H1 (cell line): ENCODE measurements around the gene SV2B. TPM values are rescaled to one million over a fixed set of nuclear protein-coding genes. Genes with fewer than 3 reads are reported as not detected.
A peak's percentile ranks its signal among the peaks of the same experiment; 100 is the strongest.

ENCODE experiments used
- CTCF ChIA-PET: fragments of 300-600 bp; sonication (Branson Sonifier 250); formaldehyde crosslinking; loops from one replicate; lab custom pipeline; 2021; ENCODE audit not compliant: partially characterized antibody; lab: Charles Lee
- POLR2A ChIA-PET: fragments of 300-600 bp; sonication (Branson Sonifier 250); formaldehyde crosslinking; loops from one replicate; lab custom pipeline; 2021; ENCODE audit warnings: inconsistent platforms; ENCODE audit not compliant: partially characterized antibody; lab: Charles Lee
- DNase-seq, 2 experiments: peaks; one replicate each; pipeline versions ENCODE4 v3.0.0 to v3.0.0-alpha.2; 2010 to 2022; ENCODE audit warnings: low spot score in 2 of 2, low read depth in 1 of 2, mixed read lengths in 1 of 2
- FAIRE-seq: peaks from 2 replicates; lab custom pipeline; 2011; peaks lifted over from hg19 to GRCh38; lab: Jason Lieb, UNC
- H2AFZ ChIP-seq: 2 replicates; pipeline ENCODE4 v1.8.1; 2012; ENCODE audit warnings: low read length, inconsistent platforms
- H2AK5ac ChIP-seq: 2 replicates; pipeline ENCODE4 v1.6.1; 2013; ENCODE audit warnings: low read depth, low read length
- H2BK120ac ChIP-seq: replicated peaks from 2 replicates; pipeline ENCODE3; 2013; ENCODE audit warnings: low read depth, low read length, inconsistent platforms
- H2BK12ac ChIP-seq: 2 replicates; pipeline ENCODE4 v1.6.1; 2013; ENCODE audit warnings: low read depth, low read length
- H2BK15ac ChIP-seq: 2 replicates; pipeline ENCODE4 v1.6.1; 2013; ENCODE audit warnings: low read length
- H2BK20ac ChIP-seq: 2 replicates; pipeline ENCODE4 v1.6.1; 2013; ENCODE audit warnings: low read length
- H2BK5ac ChIP-seq: 2 replicates; pipeline ENCODE4 v1.6.1; 2013; ENCODE audit warnings: low read depth, low read length
- H3K14ac ChIP-seq: 2 replicates; pipeline ENCODE4 v1.6.1; 2013; ENCODE audit warnings: inconsistent platforms; ENCODE audit not compliant: insufficient read length
- H3K18ac ChIP-seq: 2 replicates; pipeline ENCODE4 v1.6.1; 2013; ENCODE audit warnings: low read length; ENCODE audit errors: extremely low read depth
- H3K23ac ChIP-seq: 2 replicates; pipeline ENCODE4 v1.6.1; 2013; ENCODE audit warnings: inconsistent platforms; ENCODE audit not compliant: insufficient read length
- H3K23me2 ChIP-seq: 2 replicates; pipeline ENCODE4 v1.6.1; 2013; ENCODE audit warnings: low read depth, low read length
- H3K27ac ChIP-seq: 2 replicates; pipeline ENCODE4 v1.6.1; 2011; ENCODE audit warnings: low read depth, low read length, inconsistent platforms
- H3K27me3 ChIP-seq, 4 experiments: replicated peaks in 1 of 4; 1 replicate in 1 of 4; 2 replicates in 3 of 4; pipeline versions ENCODE4 v1.6.1 to v1.8.1; 2011 to 2013; ENCODE audit warnings: low read length in 3 of 4, mild to moderate bottlenecking in 3 of 4, inconsistent platforms in 2 of 4, mixed read lengths in 2 of 4, moderate library complexity in 1 of 4; ENCODE audit not compliant: control insufficient read depth in 3 of 4, insufficient read depth in 3 of 4; ENCODE audit errors: extremely low read depth in 1 of 4
- H3K36me3 ChIP-seq, 4 experiments: 2 replicates each; pipeline versions ENCODE4 v1.6.1 to v1.8.1; 2011 to 2013; ENCODE audit warnings: mild to moderate bottlenecking in 4 of 4, low read length in 3 of 4, moderate library complexity in 2 of 4, control low read depth in 1 of 4, inconsistent platforms in 1 of 4; ENCODE audit not compliant: insufficient read depth in 4 of 4, control insufficient read depth in 2 of 4
- H3K4ac ChIP-seq: replicated peaks from 2 replicates; pipeline ENCODE3; 2013; ENCODE audit warnings: low read length, low read depth, mixed read lengths, inconsistent platforms; ENCODE audit not compliant: insufficient read length
- H3K4me1 ChIP-seq, 4 experiments: replicated peaks in 1 of 4; 1 replicate in 1 of 4; 2 replicates in 3 of 4; pipeline versions ENCODE4 v1.6.1 to v1.8.1; 2011 to 2013; ENCODE audit warnings: low read length in 3 of 4, inconsistent platforms in 2 of 4, mixed read lengths in 1 of 4; ENCODE audit not compliant: insufficient read depth in 4 of 4, control insufficient read depth in 3 of 4
- H3K4me2 ChIP-seq, 2 experiments: 2 replicates each; pipeline versions ENCODE4 v1.6.1 to v1.8.1; 2011 to 2013; ENCODE audit warnings: low read depth in 2 of 2, low read length in 2 of 2, control low read depth in 1 of 2, inconsistent platforms in 1 of 2, mild to moderate bottlenecking in 1 of 2; ENCODE audit not compliant: insufficient read depth in 1 of 2
- H3K4me3 ChIP-seq, 4 experiments: fragments of 200-600, 300-600 bp in 1 of 4; sonication (generic), shearing (Covaris generic), sonication (Bioruptor Twin) in 1 of 4; 2 replicates each; pipeline versions ENCODE4 v1.5.1 to v1.8.1; 2011 to 2016; ENCODE audit warnings: low read length in 4 of 4, low read depth in 3 of 4, control low read depth in 2 of 4, inconsistent platforms in 2 of 4, mild to moderate bottlenecking in 2 of 4, mixed read lengths in 1 of 4, moderate library complexity in 1 of 4; ENCODE audit not compliant: insufficient read depth in 2 of 4; ENCODE audit errors: extremely low read depth in 1 of 4
- H3K56ac ChIP-seq: replicated peaks from 2 replicates; pipeline ENCODE3; 2013; ENCODE audit warnings: low read depth, mild to moderate bottlenecking, mixed read lengths, low read length, inconsistent platforms; ENCODE audit not compliant: insufficient read length
- H3K79me1 ChIP-seq: 2 replicates; pipeline ENCODE4 v1.6.1; 2013; ENCODE audit warnings: low read depth, low read length, control low read depth
- H3K79me2 ChIP-seq, 2 experiments: 2 replicates each; pipeline versions ENCODE4 v1.6.1 to v1.8.1; 2012 to 2013; ENCODE audit warnings: low read length in 2 of 2, mild to moderate bottlenecking in 2 of 2, inconsistent platforms in 1 of 2; ENCODE audit not compliant: insufficient read depth in 2 of 2, control insufficient read depth in 1 of 2
- H3K9ac ChIP-seq, 4 experiments: replicated peaks in 1 of 4; 1 replicate in 1 of 4; 2 replicates in 3 of 4; pipeline versions ENCODE4 v1.6.1 to v1.8.1; 2011 to 2013; ENCODE audit warnings: low read depth in 3 of 4, low read length in 3 of 4, control low read depth in 2 of 4, mild to moderate bottlenecking in 2 of 4, moderate library complexity in 2 of 4, inconsistent platforms in 1 of 4; ENCODE audit errors: extremely low read depth in 1 of 4
- H3K9me3 ChIP-seq, 2 experiments: 2 replicates each; pipeline versions ENCODE4 v1.6.1 to v1.8.1; 2012 to 2013; ENCODE audit warnings: mild to moderate bottlenecking in 2 of 2, moderate library complexity in 2 of 2, control low read depth in 1 of 2, inconsistent platforms in 1 of 2, low read depth in 1 of 2, low read length in 1 of 2, mixed read lengths in 1 of 2; ENCODE audit not compliant: insufficient read depth in 2 of 2
- H4K20me1 ChIP-seq, 2 experiments: replicated peaks in 1 of 2; 2 replicates each; pipeline versions ENCODE3 to v1.8.1; 2011 to 2013; ENCODE audit warnings: inconsistent platforms in 2 of 2, low read length in 2 of 2, mild to moderate bottlenecking in 1 of 2; ENCODE audit not compliant: insufficient read depth in 2 of 2, control insufficient read depth in 1 of 2
- H4K5ac ChIP-seq: 2 replicates; pipeline ENCODE4 v1.6.1; 2013; ENCODE audit warnings: low read length, low read depth, mixed read lengths, inconsistent platforms; ENCODE audit not compliant: insufficient read length
- H4K8ac ChIP-seq: 2 replicates; pipeline ENCODE4 v1.8.0; 2013; ENCODE audit warnings: mild to moderate bottlenecking, moderate library complexity, low read length, inconsistent platforms; ENCODE audit not compliant: insufficient read depth; ENCODE audit errors: extremely low read depth
- H4K91ac ChIP-seq: replicated peaks from 2 replicates; pipeline ENCODE3; 2013; ENCODE audit warnings: low read length, mixed read lengths, inconsistent platforms; ENCODE audit not compliant: insufficient read length
- BCL11A ChIP-seq, 2 experiments: IDR thresholded peaks; one replicate each; pipeline ENCODE4 v1.6.1; 2011; ENCODE audit warnings: low read depth in 2 of 2, low read length in 2 of 2, mild to moderate bottlenecking in 2 of 2
- CHD1 ChIP-seq: IDR thresholded peaks from 2 replicates; pipeline ENCODE4 v1.6.1; 2012; ENCODE audit warnings: low read depth, low read length, improper control_type of control experiment
- CREB1 ChIP-seq: IDR thresholded peaks from 2 replicates; pipeline ENCODE4 v1.6.1; 2012; ENCODE audit warnings: inconsistent platforms
- EP300 ChIP-seq, 2 experiments: IDR thresholded peaks; 1 replicate in 1 of 2; 2 replicates in 1 of 2; pipeline ENCODE4 v1.6.1; 2011 to 2012; ENCODE audit warnings: low read depth in 2 of 2, low read length in 2 of 2, mild to moderate bottlenecking in 2 of 2, borderline replicate concordance in 1 of 2, inconsistent platforms in 1 of 2, moderate library complexity in 1 of 2
- GABPA ChIP-seq: IDR thresholded peaks from 2 replicates; pipeline ENCODE4 v1.6.1; 2011; ENCODE audit warnings: mild to moderate bottlenecking, low read length, moderate library complexity, borderline replicate concordance; ENCODE audit not compliant: insufficient read depth
- PHF8 ChIP-seq: fragments of 200-600 bp; sonication (generic); conservative IDR thresholded peaks from 2 replicates; pipeline ENCODE4 v1.7.1; 2012; ENCODE audit warnings: low read depth, mild to moderate bottlenecking, inconsistent platforms, low read length, moderate library complexity
- RBBP5 ChIP-seq: IDR thresholded peaks from 2 replicates; pipeline ENCODE4 v1.7.1; 2012; ENCODE audit warnings: low read depth, mild to moderate bottlenecking, inconsistent platforms, low read length, moderate library complexity, borderline replicate concordance
- RXRA ChIP-seq: IDR thresholded peaks from 2 replicates; pipeline ENCODE4 v1.6.1; 2011; ENCODE audit warnings: low read depth, mild to moderate bottlenecking, low read length, moderate library complexity; ENCODE audit not compliant: insufficient read depth
- SAP30 ChIP-seq: fragments of 300-600 bp; sonication (generic); IDR thresholded peaks from 2 replicates; pipeline ENCODE4 v1.7.1; 2012; ENCODE audit warnings: low read length, moderate library complexity, mild to moderate bottlenecking, inconsistent platforms; ENCODE audit not compliant: insufficient read depth, insufficient replicate concordance
- SIX5 ChIP-seq: IDR thresholded peaks from 2 replicates; pipeline ENCODE4 v1.6.1; 2011; ENCODE audit warnings: mild to moderate bottlenecking, low read depth, low read length
- TAF7 ChIP-seq: optimal IDR thresholded peaks from 2 replicates; pipeline ENCODE3; 2011; ENCODE audit warnings: low read depth, mild to moderate bottlenecking, inconsistent platforms, low read length, moderate library complexity, borderline replicate concordance
- polyA plus RNA-seq, 7 experiments: library from polyadenylated mRNA; depleted of rRNA in 3 of 7; stranded (reverse) in 5 of 7; unstranded in 2 of 7; fragments of >200 nt in 5 of 7; fragments of 200-250 nt in 2 of 7; gene quantifications; 1 replicate in 5 of 7; 2 replicates in 1 of 7; 4 replicates in 1 of 7; pipeline versions ENCODE4 v1.2.1 to v1.2.3, GENCODE V29; 2011 to 2013; ENCODE audit warnings: missing spikeins in 2 of 7, mixed read lengths in 2 of 7
- total RNA-seq: library from RNA; stranded (reverse); fragmentation: NEBNext Ultra II Directional; extraction: Animal tissue kit (Norgen Biotek cat#: 25700); gene quantifications from 2 replicates; pipeline ENCODE4 v1.2.1, GENCODE V29; 2021
- TF ChIP-seq, protein P1 (sequence below), 3 experiments: IDR thresholded peaks; 1 replicate in 2 of 3; 2 replicates in 1 of 3; pipeline versions ENCODE4 v1.5.1 to v1.6.1; 2011; ENCODE audit warnings: low read length in 3 of 3, mild to moderate bottlenecking in 3 of 3, inconsistent platforms in 2 of 3, low read depth in 1 of 3, moderate library complexity in 1 of 3; ENCODE audit not compliant: insufficient read depth in 1 of 3; ENCODE audit errors: control extremely low read depth in 1 of 3

The SV2B gene
- total and polyA plus RNA-seq, 2 of the 8 experiments (the other 6 are each of a cell fraction or from before 2014, with no cell fraction given): 0.09 to 0.20 TPM

DNA sequence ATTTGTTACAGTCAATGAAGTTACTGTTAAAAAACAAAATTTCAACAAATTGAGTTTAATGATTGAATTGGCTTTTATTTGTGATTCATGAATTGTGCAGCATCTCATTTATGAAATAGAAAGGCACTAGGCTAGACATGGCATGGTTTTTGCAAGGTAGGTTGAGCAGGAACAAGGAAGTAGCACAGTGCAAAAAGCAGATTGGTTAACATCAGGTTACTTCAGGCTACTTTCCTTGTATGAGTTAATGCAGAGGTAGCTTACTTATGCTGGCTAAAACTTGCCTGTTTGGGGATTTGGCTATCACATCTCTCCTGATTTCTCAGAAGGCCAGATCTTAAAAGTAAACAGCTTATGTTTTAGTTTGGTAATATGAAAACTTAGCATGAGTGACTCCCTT is 23.0 kb upstream of the SV2B start:
- no peak overlapping the region for H2BK5ac ChIP-seq
- H3K18ac ChIP-seq: no peak overlapping the region
- H4K5ac ChIP-seq: no peak overlapping the region
- no peak overlapping the region for H3K4ac ChIP-seq
- H3K36me3 ChIP-seq: no peaks in the 10 kb centered on the region
- no peaks in the 10 kb centered on the region for H3K23me2 ChIP-seq
- no peaks in the 10 kb centered on the region for H4K20me1 ChIP-seq
- H2BK15ac ChIP-seq: no peak overlapping the region
- no peak overlapping the region for H3K23ac ChIP-seq
- no peak overlapping the region for H2BK120ac ChIP-seq
- ChIA-PET POLR2A (interaction anchor here (0.9 to 1.1 kb wide), 2 partner anchors 82 to 98 kb away, joined by 3 read pairs; no protein-coding TSS in a partner anchor), CTCF (interaction anchor here (0.6 to 3.8 kb wide), 4 partner anchors 9 to 181 kb away, joined by 3 to 13 read pairs (median 4); no protein-coding TSS in a partner anchor)
- peak overlapping the region; percentile 44; the same call in 1 of the 2 replicates for H2AFZ ChIP-seq
- H4K8ac ChIP-seq: no peak overlapping the region
- H3K4me3 ChIP-seq: no peak overlapping the region
- no peak overlapping the region for H2BK20ac ChIP-seq
- H3K79me1 ChIP-seq: no peaks in the 10 kb centered on the region
- H3K27me3 ChIP-seq: no peaks in the 10 kb centered on the region
- FAIRE-seq (no peak), DNase-seq (no peak)
- no peaks in the 10 kb centered on the region for H3K79me2 ChIP-seq
- no peak overlapping the region for H3K4me2 ChIP-seq
- H3K4me1 ChIP-seq: no peaks in the 10 kb centered on the region
- H3K9me3 ChIP-seq: no peaks in the 10 kb centered on the region
- no peak overlapping the region for H3K14ac ChIP-seq
- no peak overlapping the region for H3K27ac ChIP-seq
- no peak overlapping the region for H3K56ac ChIP-seq
- no peak overlapping the region for H2BK12ac ChIP-seq
- H2AK5ac ChIP-seq: no peak overlapping the region
- H4K91ac ChIP-seq: no peak overlapping the region
- no peak overlapping the region for H3K9ac ChIP-seq
- TF ChIP-seq CREB1 (no peak), GABPA (no peak), PHF8 (no peak), SIX5 (no peak), BCL11A (IDR thresholded peaks at IDR 0.05; ENCODE audit: low read depth in 2 of 2, low read length in 2 of 2) (no peak), EP300 (IDR thresholded peaks at IDR 0.05; ENCODE audit: borderline replicate concordance in 1 of 2, low read depth in 2 of 2, low read length in 2 of 2) (no peak), CHD1 (no peak), RBBP5 (no peak), TAF7 (no peak), RXRA (no peak), SAP30 (no peak)
- TF ChIP-seq, protein P1, sequence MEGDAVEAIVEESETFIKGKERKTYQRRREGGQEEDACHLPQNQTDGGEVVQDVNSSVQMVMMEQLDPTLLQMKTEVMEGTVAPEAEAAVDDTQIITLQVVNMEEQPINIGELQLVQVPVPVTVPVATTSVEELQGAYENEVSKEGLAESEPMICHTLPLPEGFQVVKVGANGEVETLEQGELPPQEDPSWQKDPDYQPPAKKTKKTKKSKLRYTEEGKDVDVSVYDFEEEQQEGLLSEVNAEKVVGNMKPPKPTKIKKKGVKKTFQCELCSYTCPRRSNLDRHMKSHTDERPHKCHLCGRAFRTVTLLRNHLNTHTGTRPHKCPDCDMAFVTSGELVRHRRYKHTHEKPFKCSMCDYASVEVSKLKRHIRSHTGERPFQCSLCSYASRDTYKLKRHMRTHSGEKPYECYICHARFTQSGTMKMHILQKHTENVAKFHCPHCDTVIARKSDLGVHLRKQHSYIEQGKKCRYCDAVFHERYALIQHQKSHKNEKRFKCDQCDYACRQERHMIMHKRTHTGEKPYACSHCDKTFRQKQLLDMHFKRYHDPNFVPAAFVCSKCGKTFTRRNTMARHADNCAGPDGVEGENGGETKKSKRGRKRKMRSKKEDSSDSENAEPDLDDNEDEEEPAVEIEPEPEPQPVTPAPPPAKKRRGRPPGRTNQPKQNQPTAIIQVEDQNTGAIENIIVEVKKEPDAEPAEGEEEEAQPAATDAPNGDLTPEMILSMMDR (IDR thresholded peaks at IDR 0.05; ENCODE audit: control extremely low read depth in 1 of 3, insufficient read depth in 1 of 3, low read depth in 1 of 3, low read length in 3 of 3): no peak
